Suprapubic skin (tissue), 4 donors: ENCODE data around the gene ST8SIA4. TPM values are rescaled to one million over a fixed set of nuclear protein-coding genes. Genes with fewer than 3 reads are reported as not detected.

Source experiments
- DNase-seq, 2 donors: peaks; one replicate each; pipeline ENCODE4 v3.0.0-alpha.2; 2019; ENCODE audit warnings: low spot score in 2 of 2
- H3K27ac ChIP-seq: fragments of 200-600 bp; sonication (generic); one replicate; pipeline ENCODE4 v1.5.1; 2019
- H3K27me3 ChIP-seq: fragments of 200-600 bp; sonication (generic); one replicate; pipeline ENCODE4 v1.5.1; 2019
- H3K36me3 ChIP-seq: fragments of 200-600 bp; sonication (generic); one replicate; pipeline ENCODE4 v1.5.1; 2019
- H3K4me1 ChIP-seq: fragments of 200-600 bp; sonication (generic); one replicate; pipeline ENCODE4 v1.5.1; 2019
- H3K4me3 ChIP-seq: fragments of 200-600 bp; sonication (generic); one replicate; pipeline ENCODE4 v1.5.1; 2019; ENCODE audit warnings: mild to moderate bottlenecking
- H3K9me3 ChIP-seq: fragments of 200-600 bp; sonication (generic); one replicate; pipeline ENCODE4 v1.5.1; 2019
- EP300 ChIP-seq: sonication (generic); formaldehyde crosslinking; IDR thresholded peaks from one replicate; pipeline ENCODE4 v1.6.1; 2017; ENCODE audit warnings: antibody characterized with exemption
- POLR2A ChIP-seq, 2 donors: fragments of 450-650 bp; IDR thresholded peaks; one replicate each; pipeline ENCODE4 v1.6.1; 2017; ENCODE audit warnings: antibody characterized with exemption in 2 of 2, mild to moderate bottlenecking in 2 of 2, moderate library complexity in 2 of 2
- POLR2AphosphoS5 ChIP-seq, 3 donors: sonication (generic); formaldehyde crosslinking; IDR thresholded peaks; one replicate each; pipeline ENCODE4 v1.6.1; 2017; ENCODE audit warnings: antibody characterized with exemption in 3 of 3
- WGBS: methylation state at CpG from one replicate; pipeline ENCODE4 v1.1.5; 2018; 5-methylcytosine and 5-hydroxymethylcytosine counted together
- total RNA-seq, 4 donors: library from RNA; depleted of rRNA; stranded (reverse); fragments of >200 nt; gene quantifications; one replicate each; pipeline ENCODE4 v1.1.0, GENCODE V29; 2016
- TF ChIP-seq, protein P1 (sequence below), 2 donors: fragments of 200-600 bp in 1 of 2; fragments of 450-650 bp in 1 of 2; sonication (generic) in 1 of 2; IDR thresholded peaks; one replicate each; pipeline ENCODE4 v1.5.1; 2016 to 2019; ENCODE audit warnings: antibody characterized with exemption in 2 of 2, mild to moderate bottlenecking in 1 of 2, moderate library complexity in 1 of 2

Gene ST8SIA4
- total RNA-seq, 4 donors from 2014 or later: 0.44 to 2.3 (median 0.82) TPM

DNA sequence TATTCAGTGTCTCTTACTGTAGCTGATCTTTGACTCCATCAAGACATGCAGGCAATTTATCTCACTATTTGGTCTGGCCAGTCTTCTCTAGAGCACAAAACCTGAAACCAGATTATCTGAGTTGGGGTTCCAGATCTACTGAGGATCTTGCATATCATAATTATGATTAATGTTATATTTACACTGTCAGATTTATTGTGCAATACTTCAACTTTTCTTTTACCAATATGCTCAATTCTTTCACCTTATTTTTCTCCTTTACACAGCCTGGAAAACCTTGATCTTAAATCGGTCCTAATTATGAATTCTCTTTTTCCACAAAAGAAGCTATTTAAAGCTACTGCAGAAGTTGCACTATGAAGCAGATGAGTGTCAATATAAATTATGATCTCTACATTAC is 140.1 kb downstream of the ST8SIA4 start:
- H3K4me3 ChIP-seq: no peak overlapping the region
- H3K27ac ChIP-seq: no peak overlapping the region
- H3K36me3 ChIP-seq: no peaks in the 10 kb centered on the region
- H3K27me3 ChIP-seq: no peaks in the 10 kb centered on the region
- no peaks in the 10 kb centered on the region for H3K4me1 ChIP-seq
- WGBS: 36% methylated on average over 1 of the region's 1 CpG
- no peak for DNase-seq
- H3K9me3 ChIP-seq: no peaks in the 10 kb centered on the region
- TF ChIP-seq EP300 (no peak), POLR2AphosphoS5 (IDR thresholded peaks at IDR 0.05) (no peak), POLR2A (IDR thresholded peaks at IDR 0.05) (no peak)
- TF ChIP-seq, protein P1, sequence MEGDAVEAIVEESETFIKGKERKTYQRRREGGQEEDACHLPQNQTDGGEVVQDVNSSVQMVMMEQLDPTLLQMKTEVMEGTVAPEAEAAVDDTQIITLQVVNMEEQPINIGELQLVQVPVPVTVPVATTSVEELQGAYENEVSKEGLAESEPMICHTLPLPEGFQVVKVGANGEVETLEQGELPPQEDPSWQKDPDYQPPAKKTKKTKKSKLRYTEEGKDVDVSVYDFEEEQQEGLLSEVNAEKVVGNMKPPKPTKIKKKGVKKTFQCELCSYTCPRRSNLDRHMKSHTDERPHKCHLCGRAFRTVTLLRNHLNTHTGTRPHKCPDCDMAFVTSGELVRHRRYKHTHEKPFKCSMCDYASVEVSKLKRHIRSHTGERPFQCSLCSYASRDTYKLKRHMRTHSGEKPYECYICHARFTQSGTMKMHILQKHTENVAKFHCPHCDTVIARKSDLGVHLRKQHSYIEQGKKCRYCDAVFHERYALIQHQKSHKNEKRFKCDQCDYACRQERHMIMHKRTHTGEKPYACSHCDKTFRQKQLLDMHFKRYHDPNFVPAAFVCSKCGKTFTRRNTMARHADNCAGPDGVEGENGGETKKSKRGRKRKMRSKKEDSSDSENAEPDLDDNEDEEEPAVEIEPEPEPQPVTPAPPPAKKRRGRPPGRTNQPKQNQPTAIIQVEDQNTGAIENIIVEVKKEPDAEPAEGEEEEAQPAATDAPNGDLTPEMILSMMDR (IDR thresholded peaks at IDR 0.05): no peak

DNA sequence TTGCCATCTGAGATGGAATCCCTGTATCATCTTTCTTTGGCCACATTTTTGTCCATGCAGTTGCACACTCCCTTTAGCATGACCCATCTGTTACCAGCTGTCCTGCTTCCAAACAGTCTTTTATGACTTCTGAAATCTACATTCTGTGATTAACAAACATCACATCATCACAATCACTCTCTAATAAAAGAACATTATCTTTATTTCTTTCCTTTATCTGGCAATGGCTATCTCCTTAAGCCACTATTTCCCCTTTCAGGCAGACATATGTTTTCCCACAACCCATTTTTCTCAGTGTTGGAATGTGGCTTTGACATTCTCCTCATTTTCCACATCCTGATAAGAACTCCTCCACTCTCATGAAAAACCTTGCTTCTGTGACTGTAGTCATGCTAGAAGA is 141.0 kb downstream of the ST8SIA4 start:
- no peak for TF ChIP-seq EP300

DNA sequence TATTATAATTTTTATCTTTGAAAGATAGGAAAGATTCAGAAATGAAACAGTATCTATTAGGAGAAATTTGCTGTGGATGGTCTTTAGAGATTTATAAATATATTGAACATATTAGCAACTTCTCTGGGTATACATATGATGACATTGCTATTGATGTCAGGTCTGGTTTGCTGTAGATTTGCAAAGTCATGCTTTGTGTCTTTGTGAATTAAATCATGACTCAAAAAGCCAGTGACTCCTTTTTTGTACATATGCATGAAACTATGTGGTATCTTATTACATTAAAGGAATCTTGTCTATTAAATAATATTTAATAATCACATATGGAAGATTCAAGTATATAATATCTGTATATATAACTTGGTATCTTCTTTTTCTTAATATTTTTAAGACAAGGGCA is 141.9 kb downstream of the ST8SIA4 start:
- H3K4me1 ChIP-seq: no peaks in the 10 kb centered on the region
- no peaks in the 10 kb centered on the region for H3K36me3 ChIP-seq
- H3K27ac ChIP-seq: no peak overlapping the region
- no peak overlapping the region for H3K4me3 ChIP-seq
- no peak for TF ChIP-seq POLR2AphosphoS5 (IDR thresholded peaks at IDR 0.05)
- TF ChIP-seq, protein P1 (IDR thresholded peaks at IDR 0.05): no peak
- TF ChIP-seq EP300: no peak
- TF ChIP-seq POLR2A (IDR thresholded peaks at IDR 0.05): no peak
- no peaks in the 10 kb centered on the region for H3K9me3 ChIP-seq
- H3K27me3 ChIP-seq: no peaks in the 10 kb centered on the region
- DNase-seq: no peak

More for the DNA sequence above, 141.0 kb downstream of the ST8SIA4 start:
- Histone ChIP-seq H3K4me1 (no peaks in the 10 kb centered on the region), H3K27ac (no peak overlapping the region), H3K4me3 (no peak overlapping the region), H3K27me3 (no peaks in the 10 kb centered on the region), H3K36me3 (no peaks in the 10 kb centered on the region), H3K9me3 (no peaks in the 10 kb centered on the region)
- DNase-seq: no peak

DNA sequence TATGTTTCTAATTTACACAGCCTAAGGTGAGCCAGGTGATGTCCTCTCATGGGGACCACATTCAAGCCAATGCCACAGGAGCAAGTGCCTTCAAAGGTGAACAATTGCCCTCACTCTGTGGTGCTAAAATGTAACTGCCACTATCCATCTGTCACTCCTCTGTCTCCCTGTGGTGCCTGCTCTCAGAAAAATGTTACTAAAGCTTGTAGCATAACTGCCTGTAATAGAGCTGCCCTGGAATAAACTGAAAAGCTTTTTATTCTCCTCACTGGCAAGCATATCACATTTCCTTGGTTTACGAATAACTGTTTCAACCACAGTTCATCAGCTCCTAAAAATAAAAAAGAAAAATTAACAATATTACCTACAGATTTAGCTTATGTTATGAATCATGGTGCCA is 142.4 kb downstream of the ST8SIA4 start:
- Histone ChIP-seq H3K4me3 (no peak overlapping the region), H3K27ac (no peak overlapping the region), H3K4me1 (no peaks in the 10 kb centered on the region), H3K36me3 (no peaks in the 10 kb centered on the region), H3K27me3 (no peaks in the 10 kb centered on the region), H3K9me3 (no peaks in the 10 kb centered on the region)
- no peak for TF ChIP-seq POLR2A (IDR thresholded peaks at IDR 0.05)
- no peak for TF ChIP-seq EP300
- WGBS: 93% methylated on average over 1 of the region's 1 CpG
- DNase-seq: no peak

DNA sequence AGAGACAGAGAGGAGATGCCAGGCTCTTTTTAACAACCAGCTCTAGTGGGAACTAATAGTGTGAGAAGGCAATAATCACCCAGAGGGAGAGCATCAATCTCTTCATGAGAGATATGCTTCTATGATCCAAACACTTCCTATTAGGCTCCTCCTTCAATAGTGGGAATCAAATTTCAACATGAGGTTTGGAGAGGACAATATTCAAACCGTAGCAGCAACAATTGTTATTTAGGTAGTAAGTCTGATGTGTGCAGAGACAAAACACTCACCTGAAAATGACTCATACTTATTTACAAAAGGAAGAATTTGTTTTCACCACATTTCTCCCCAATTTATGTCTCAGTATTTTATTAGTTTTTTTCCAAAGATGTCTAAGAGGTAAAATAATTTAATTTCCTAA is 144.3 kb downstream of the ST8SIA4 start:
- DNase-seq: no peak
- H3K27ac ChIP-seq: no peak overlapping the region
- H3K36me3 ChIP-seq: no peaks in the 10 kb centered on the region
- no peaks in the 10 kb centered on the region for H3K4me1 ChIP-seq
- H3K27me3 ChIP-seq: no peaks in the 10 kb centered on the region
- WGBS: 23% methylated on average over 1 of the region's 1 CpG
- no peaks in the 10 kb centered on the region for H3K9me3 ChIP-seq
- H3K4me3 ChIP-seq: no peak overlapping the region
- no peak for TF ChIP-seq POLR2AphosphoS5 (IDR thresholded peaks at IDR 0.05)
- TF ChIP-seq POLR2A (IDR thresholded peaks at IDR 0.05): no peak
- TF ChIP-seq EP300: no peak
- TF ChIP-seq, protein P1 (IDR thresholded peaks at IDR 0.05): no peak

DNA sequence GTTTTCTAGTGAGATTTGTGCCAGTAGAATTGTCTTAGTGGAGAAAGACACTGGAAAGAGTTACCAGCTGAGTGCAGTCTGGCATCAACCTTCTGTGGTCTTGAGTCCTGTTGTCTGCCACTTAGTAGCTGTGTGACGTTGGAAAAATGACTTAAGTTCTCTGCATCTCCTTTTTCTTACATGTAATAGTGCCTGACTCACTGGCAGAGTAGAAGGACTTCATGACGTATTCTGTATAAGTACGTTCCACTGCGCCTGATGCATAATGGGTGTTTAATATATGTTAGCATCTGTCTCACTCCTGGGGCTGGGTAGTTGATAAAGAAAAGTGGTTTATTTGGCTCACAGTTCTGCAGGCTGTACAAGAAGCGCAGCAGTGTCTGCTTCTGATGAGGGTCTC is 144.8 kb downstream of the ST8SIA4 start:
- no peaks in the 10 kb centered on the region for H3K27me3 ChIP-seq
- H3K9me3 ChIP-seq: no peaks in the 10 kb centered on the region
- TF ChIP-seq, protein P1 (IDR thresholded peaks at IDR 0.05): no peak
- TF ChIP-seq POLR2A (IDR thresholded peaks at IDR 0.05): no peak
- no peaks in the 10 kb centered on the region for H3K36me3 ChIP-seq
- H3K4me3 ChIP-seq: no peak overlapping the region
- no peak for DNase-seq
- 90% methylated on average over 5 of the region's 5 CpGs for whole genome bisulfite sequencing
- no peaks in the 10 kb centered on the region for H3K4me1 ChIP-seq
- H3K27ac ChIP-seq: no peak overlapping the region
